ENCODE results near the gene AMOTL1.
"Not testable (repeated sequence)": the region's sequence is repeated elsewhere in the genome, so short reads cannot be mapped to it uniquely, and the experiment has no call there.

- TF ChIP-seq, protein P1, sequence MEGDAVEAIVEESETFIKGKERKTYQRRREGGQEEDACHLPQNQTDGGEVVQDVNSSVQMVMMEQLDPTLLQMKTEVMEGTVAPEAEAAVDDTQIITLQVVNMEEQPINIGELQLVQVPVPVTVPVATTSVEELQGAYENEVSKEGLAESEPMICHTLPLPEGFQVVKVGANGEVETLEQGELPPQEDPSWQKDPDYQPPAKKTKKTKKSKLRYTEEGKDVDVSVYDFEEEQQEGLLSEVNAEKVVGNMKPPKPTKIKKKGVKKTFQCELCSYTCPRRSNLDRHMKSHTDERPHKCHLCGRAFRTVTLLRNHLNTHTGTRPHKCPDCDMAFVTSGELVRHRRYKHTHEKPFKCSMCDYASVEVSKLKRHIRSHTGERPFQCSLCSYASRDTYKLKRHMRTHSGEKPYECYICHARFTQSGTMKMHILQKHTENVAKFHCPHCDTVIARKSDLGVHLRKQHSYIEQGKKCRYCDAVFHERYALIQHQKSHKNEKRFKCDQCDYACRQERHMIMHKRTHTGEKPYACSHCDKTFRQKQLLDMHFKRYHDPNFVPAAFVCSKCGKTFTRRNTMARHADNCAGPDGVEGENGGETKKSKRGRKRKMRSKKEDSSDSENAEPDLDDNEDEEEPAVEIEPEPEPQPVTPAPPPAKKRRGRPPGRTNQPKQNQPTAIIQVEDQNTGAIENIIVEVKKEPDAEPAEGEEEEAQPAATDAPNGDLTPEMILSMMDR (IDR thresholded peaks at IDR 0.05; ENCODE audit: control extremely low read depth in 1 of 3, insufficient read depth in 1 of 3, low read depth in 1 of 3, low read length in 3 of 3): not testable (repeated sequence)
- not testable (repeated sequence) for TF ChIP-seq RFX5 (IDR thresholded peaks at IDR 0.05; ENCODE audit: borderline replicate concordance, low read depth, low read length); SRF (IDR thresholded peaks at IDR 0.05; ENCODE audit: low read depth, low read length)
- TF ChIP-seq, protein P2, sequence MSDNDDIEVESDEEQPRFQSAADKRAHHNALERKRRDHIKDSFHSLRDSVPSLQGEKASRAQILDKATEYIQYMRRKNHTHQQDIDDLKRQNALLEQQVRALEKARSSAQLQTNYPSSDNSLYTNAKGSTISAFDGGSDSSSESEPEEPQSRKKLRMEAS (IDR thresholded peaks at IDR 0.05): not testable (repeated sequence)
Observed at GRCh38 chr11:94853288-94853687, 85.1 kb downstream of the AMOTL1 start.
